Nephron (organoid): Measurements from ENCODE around the gene GRK3.
"Not testable (repeated sequence)": the region's sequence is repeated elsewhere in the genome, so short reads cannot be mapped to it uniquely, and the experiment has no call there.

Source experiments
- H3K27ac Mint-ChIP-seq, 3 experiments: 2 replicates each; pipeline ENCODE4 v1.8.0; 2020; ENCODE audit warnings: mixed read lengths in 3 of 3, mild to moderate bottlenecking in 2 of 3, moderate library complexity in 1 of 3
- H3K27me3 Mint-ChIP-seq: 2 replicates; pipeline ENCODE4 v1.8.0; 2021; ENCODE audit warnings: low read depth, mild to moderate bottlenecking, moderate library complexity, mixed read lengths
- H3K36me3 Mint-ChIP-seq: 2 replicates; pipeline ENCODE4 v1.8.0; 2020; ENCODE audit warnings: low read depth, mixed read lengths
- H3K4me1 Mint-ChIP-seq: 2 replicates; pipeline ENCODE4 v1.8.0; 2020; ENCODE audit warnings: mixed read lengths
- H3K4me3 Mint-ChIP-seq, 3 experiments: 2 replicates each; pipeline ENCODE4 v1.8.0; 2020; ENCODE audit warnings: mild to moderate bottlenecking in 3 of 3, mixed read lengths in 3 of 3, moderate library complexity in 2 of 3
- H3K9me3 Mint-ChIP-seq: 2 replicates; pipeline ENCODE4 v1.8.0; 2020; ENCODE audit warnings: mixed read lengths
- TF ChIP-seq, protein P1 (sequence below), 3 experiments: fragments of 200-600 bp; sonication (generic); IDR thresholded peaks; one replicate each; pipeline ENCODE4 v1.5.0; 2021; ENCODE audit warnings: antibody characterized with exemption in 3 of 3; ENCODE audit not compliant: unreplicated experiment in 3 of 3

The GRK3 gene

DNA sequence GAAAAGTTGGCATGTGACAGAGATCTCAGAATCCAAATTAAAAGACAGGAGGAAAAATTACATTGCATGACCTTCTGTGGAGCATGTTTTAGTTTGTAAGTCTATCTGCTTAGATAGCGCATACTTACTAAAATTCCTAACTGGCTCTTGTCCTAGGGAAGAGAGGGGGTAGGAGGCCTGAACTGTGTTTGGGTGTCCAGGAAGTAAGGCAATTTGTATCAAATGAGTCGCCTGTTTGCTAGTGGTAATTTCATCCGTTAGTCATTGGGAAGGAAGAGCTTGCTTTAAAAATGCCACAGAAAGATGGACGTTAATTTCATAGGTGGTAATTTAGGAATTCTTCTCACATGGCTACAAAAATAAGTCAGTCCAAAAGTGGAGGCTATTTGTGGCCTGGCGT lies 18.5 kb downstream of the GRK3 start:
- peaks cover 6% of the 10 kb centered on the region for H3K27me3 Mint-ChIP-seq
- peaks cover 6% of the 10 kb centered on the region for H3K36me3 Mint-ChIP-seq
- no peak overlapping the region for H3K4me3 Mint-ChIP-seq
- peaks cover 7% of the 10 kb centered on the region for H3K4me1 Mint-ChIP-seq
- H3K27ac Mint-ChIP-seq = no peak overlapping the region
- TF ChIP-seq, protein P1, sequence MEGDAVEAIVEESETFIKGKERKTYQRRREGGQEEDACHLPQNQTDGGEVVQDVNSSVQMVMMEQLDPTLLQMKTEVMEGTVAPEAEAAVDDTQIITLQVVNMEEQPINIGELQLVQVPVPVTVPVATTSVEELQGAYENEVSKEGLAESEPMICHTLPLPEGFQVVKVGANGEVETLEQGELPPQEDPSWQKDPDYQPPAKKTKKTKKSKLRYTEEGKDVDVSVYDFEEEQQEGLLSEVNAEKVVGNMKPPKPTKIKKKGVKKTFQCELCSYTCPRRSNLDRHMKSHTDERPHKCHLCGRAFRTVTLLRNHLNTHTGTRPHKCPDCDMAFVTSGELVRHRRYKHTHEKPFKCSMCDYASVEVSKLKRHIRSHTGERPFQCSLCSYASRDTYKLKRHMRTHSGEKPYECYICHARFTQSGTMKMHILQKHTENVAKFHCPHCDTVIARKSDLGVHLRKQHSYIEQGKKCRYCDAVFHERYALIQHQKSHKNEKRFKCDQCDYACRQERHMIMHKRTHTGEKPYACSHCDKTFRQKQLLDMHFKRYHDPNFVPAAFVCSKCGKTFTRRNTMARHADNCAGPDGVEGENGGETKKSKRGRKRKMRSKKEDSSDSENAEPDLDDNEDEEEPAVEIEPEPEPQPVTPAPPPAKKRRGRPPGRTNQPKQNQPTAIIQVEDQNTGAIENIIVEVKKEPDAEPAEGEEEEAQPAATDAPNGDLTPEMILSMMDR (IDR thresholded peaks at IDR 0.05; ENCODE audit: unreplicated experiment in 3 of 3) = no peak
- no peaks in the 10 kb centered on the region for H3K9me3 Mint-ChIP-seq

DNA sequence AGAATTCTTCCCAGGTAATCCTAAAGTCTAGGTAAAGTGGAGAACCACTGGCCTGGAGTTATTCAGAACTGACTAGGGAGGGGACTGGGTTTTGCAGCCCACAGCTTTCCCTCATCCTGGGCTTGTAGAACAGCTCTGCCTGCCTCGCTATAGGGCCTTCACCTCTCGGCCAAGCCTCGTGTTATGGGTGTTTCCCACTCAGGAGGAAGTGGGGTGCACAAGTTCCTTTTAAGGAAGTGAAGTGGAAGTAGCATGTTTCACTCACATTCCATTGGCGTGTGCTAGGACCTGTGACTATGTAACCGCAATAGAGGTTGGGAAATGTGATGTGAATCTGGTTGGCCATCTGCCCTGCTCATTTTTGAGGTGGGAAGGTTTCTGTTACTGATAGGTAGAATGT lies 20.5 kb downstream of the GRK3 start:
- H3K36me3 Mint-ChIP-seq, H3K9me3 Mint-ChIP-seq, H3K27me3 Mint-ChIP-seq, H3K4me1 Mint-ChIP-seq, H3K4me3 Mint-ChIP-seq, H3K27ac Mint-ChIP-seq: not testable (repeated sequence)

DNA sequence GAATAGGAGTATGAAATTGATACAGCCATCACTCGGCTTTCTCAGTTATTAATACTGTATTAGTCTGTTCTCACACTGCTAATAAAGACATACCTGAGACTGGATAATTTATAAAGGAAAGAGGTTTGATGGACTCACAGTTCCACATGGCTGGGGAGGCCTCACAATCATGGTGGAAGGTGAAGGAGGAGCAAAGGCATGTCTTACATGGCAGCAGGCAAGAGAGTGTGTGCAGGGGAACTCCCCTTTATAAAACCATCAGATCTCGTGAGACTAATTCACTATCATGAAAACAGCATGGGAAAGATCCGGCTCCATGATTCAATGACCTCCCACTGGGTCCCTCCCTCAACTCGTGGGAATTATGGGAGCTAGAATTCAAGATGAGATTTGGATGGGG lies 25.2 kb downstream of the GRK3 start:
- peaks cover 20% of the 10 kb centered on the region for H3K36me3 Mint-ChIP-seq
- not testable (repeated sequence) for H3K4me3 Mint-ChIP-seq, H3K27ac Mint-ChIP-seq, H3K27me3 Mint-ChIP-seq, H3K4me1 Mint-ChIP-seq
- peaks cover 29% of the 10 kb centered on the region for H3K9me3 Mint-ChIP-seq

DNA sequence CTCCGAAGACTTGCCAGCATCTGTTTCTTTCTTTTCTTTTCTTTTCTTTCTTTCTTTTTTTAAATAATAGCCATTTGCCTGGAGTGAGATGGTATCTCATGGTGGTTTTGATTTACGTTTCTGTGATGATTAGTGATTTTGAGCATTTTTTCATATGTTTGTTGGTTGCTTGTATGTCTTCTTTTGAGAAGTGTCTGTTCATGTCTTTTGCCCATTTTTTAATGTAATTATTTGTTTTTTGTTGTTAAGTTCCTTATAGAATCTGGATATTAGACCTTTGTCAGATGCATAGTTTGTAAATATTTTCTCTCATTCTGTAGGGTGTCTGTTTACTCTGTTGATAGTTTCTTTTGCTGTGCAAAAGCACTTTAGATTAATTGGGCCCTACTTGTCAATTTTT lies 28.8 kb downstream of the GRK3 start:
- H3K27ac Mint-ChIP-seq, H3K27me3 Mint-ChIP-seq, H3K4me3 Mint-ChIP-seq, H3K4me1 Mint-ChIP-seq: not testable (repeated sequence)
- Mint-ChIP-seq H3K36me3 (peaks cover 27% of the 10 kb centered on the region), H3K9me3 (peaks cover 33% of the 10 kb centered on the region)

DNA sequence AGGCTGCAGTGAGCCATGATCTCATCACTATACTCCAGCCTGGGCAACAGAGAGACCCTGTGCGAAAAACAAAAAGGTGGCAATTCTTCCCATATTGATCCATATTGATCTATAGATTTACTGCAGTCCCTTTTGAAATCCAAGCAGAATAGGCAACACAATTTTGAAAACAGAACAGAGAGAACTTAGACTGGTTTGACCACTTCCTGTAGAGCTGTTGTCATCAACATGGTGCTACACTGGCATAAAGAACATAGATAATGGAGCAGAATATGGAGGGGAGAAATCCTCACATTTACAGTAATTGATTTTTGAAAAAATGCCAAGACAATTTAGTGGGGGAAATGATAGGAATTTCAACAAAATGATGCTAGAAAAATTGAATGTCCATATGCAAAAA lies 34.1 kb downstream of the GRK3 start:
- H3K27ac Mint-ChIP-seq = no peak overlapping the region

DNA sequence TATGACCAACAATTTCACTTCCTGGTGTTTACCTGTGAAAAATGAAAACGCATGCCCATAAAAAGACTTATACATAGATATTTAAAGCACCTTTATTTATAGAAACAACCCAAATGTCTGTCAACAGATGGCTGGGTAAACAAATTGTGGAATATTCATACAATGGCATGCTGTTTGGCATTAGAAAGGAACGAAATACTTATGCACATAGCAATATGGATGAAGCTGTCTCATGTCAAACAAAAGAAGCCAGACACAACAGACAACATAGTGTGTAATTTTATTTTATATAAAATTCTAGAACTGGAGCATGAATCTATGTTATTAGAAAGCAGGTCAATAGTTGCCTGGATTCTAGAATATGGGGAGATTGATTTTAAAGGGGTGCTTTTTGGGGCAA lies 38.0 kb downstream of the GRK3 start:
- Mint-ChIP-seq H3K27ac (no peak overlapping the region), H3K4me3 (no peak overlapping the region), H3K36me3 (no peaks in the 10 kb centered on the region), H3K9me3 (no peaks in the 10 kb centered on the region), H3K4me1 (no peaks in the 10 kb centered on the region), H3K27me3 (no peaks in the 10 kb centered on the region)
- TF ChIP-seq, protein P1 (IDR thresholded peaks at IDR 0.05; ENCODE audit: unreplicated experiment in 3 of 3) = no peak

More for the DNA sequence above, 34.1 kb downstream of the GRK3 start:
- H3K36me3 Mint-ChIP-seq = peaks cover 14% of the 10 kb centered on the region
- no peaks in the 10 kb centered on the region for H3K4me1 Mint-ChIP-seq
- TF ChIP-seq, protein P1 (IDR thresholded peaks at IDR 0.05; ENCODE audit: unreplicated experiment in 3 of 3) = no peak
- H3K27me3 Mint-ChIP-seq = no peaks in the 10 kb centered on the region
- H3K4me3 Mint-ChIP-seq = no peak overlapping the region
- H3K9me3 Mint-ChIP-seq = peaks cover 11% of the 10 kb centered on the region

DNA sequence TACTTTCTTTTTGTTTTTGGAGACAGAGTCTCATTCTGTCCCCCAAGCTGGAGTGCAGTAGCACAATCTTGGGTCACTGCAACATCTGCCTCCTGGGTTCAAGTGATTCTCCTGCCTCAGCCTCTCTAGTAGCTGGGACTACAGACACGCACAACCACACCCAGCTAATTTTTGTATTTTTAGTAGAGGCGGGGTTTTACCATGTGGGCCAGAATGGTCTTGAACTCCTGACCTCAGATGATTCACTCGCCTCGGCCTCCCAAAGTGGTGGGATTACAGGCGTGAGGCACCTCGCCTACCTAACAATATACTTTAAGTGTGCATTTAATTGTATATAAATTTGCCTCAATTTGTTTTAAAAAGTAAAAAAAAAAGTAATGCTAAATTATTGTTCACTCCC lies 38.4 kb downstream of the GRK3 start:
- Mint-ChIP-seq H3K4me3 (no peak overlapping the region), H3K9me3 (no peaks in the 10 kb centered on the region), H3K27ac (no peak overlapping the region), H3K27me3 (no peaks in the 10 kb centered on the region), H3K36me3 (no peaks in the 10 kb centered on the region), H3K4me1 (no peaks in the 10 kb centered on the region)
- TF ChIP-seq, protein P1 (IDR thresholded peaks at IDR 0.05; ENCODE audit: unreplicated experiment in 3 of 3) = no peak

DNA sequence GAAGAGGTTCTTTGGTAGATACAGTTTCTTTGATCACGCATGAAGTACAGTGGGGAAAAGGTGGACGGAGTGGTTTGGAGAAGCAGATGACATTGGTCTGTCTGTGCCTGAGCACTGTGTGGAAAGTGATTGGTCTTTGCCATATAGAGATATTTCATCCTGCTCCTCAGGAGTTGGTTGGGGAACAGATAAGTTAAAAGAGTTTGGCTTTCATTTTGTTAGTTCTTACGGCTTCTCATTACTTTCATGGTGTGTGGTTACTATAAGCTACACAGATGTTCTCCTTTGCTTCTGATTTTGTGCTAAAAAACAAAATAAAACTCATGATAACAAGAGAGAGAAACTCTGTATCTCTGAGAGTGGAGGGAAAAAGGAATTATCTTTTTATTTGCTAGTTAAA lies 40.7 kb downstream of the GRK3 start:
- not testable (repeated sequence) for H3K36me3 Mint-ChIP-seq, H3K27ac Mint-ChIP-seq, H3K9me3 Mint-ChIP-seq, H3K4me1 Mint-ChIP-seq, H3K27me3 Mint-ChIP-seq, H3K4me3 Mint-ChIP-seq

DNA sequence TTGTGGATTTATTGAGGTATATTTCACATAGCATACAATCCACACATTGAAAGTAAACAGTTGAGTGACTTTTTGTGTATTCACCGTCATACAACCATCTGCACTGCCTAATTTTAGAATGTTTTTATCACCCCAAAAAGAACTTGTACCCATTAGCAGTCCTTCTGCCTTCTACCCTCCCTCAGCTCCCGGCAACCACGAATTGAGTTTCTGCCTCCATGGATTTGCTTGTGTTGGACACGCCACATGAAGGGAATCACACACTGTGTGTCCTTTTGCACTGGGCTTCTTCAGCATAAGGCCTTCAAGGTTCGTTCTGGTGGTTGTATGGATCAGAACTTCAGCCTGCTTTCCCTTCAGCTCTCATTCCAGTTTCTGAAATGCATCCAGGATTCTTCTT lies 41.1 kb downstream of the GRK3 start:
- H3K36me3 Mint-ChIP-seq, H3K4me1 Mint-ChIP-seq, H3K9me3 Mint-ChIP-seq, H3K4me3 Mint-ChIP-seq, H3K27me3 Mint-ChIP-seq, H3K27ac Mint-ChIP-seq: not testable (repeated sequence)

DNA sequence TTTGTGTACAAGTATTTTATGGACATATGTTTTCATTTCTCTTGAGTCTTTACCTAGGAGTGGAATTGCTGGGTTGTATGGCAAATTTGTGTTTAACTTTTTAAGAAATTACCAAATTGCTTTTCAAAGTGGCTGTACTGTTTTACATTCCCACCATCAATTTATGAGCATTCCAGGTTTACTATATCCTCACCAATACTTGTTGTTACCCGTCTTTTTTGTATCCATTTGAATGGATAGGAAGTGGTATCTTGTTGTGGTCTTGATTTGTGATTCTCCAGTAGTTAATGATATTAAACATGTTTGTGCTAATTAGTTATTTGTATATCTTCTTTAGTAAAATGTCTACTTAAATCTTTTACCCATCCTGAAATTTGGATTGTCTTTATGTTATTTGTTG lies 46.8 kb downstream of the GRK3 start:
- peaks cover 15% of the 10 kb centered on the region for H3K4me1 Mint-ChIP-seq
- H3K27me3 Mint-ChIP-seq, H3K4me3 Mint-ChIP-seq, H3K27ac Mint-ChIP-seq: not testable (repeated sequence)
- H3K9me3 Mint-ChIP-seq = peaks cover 11% of the 10 kb centered on the region
- peaks cover 15% of the 10 kb centered on the region for H3K36me3 Mint-ChIP-seq

DNA sequence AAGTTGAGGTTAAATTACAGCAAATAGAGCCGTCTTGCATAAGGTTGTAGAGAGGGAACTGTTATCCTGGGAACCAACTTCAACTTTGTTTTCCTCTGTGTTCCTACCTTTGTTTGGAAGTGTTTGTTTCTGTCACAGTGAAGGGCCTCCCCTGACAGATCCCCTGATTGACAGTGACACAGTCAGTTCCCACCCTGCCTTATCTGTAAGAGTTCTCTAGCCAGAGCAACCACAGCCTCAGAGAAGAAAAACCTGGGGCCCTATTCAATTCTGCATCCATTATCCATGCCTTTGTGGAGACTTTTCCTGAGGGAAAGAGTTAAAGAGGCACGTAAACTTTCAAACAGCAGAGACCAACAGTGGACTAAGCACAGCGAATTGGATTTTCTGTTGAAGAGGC lies 48.7 kb downstream of the GRK3 start:
- not testable (repeated sequence) for H3K27me3 Mint-ChIP-seq, H3K4me3 Mint-ChIP-seq, H3K27ac Mint-ChIP-seq
- H3K4me1 Mint-ChIP-seq = peaks cover 21% of the 10 kb centered on the region
- H3K9me3 Mint-ChIP-seq = peaks cover 11% of the 10 kb centered on the region
- peaks cover 15% of the 10 kb centered on the region for H3K36me3 Mint-ChIP-seq

DNA sequence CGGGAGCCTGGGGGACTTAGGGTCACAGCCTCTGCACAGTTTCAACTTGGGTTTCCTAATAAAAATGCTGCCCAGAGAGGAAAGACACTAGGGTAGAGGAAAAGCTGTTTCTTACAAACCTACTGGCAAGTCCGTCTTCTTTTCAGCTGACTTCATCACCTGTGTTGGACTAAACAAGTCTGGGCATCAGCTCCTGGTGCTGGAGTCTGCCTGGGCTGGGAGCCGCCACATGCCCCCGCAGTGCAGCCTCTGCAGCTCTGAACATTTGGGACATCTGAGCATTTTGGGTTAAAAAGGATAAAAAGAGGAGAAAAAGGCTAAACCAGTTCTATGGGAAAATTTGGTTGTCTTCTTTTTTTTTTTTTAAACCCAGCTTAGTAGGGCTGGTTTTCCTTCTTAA lies 49.1 kb downstream of the GRK3 start:
- H3K4me3 Mint-ChIP-seq, H3K27me3 Mint-ChIP-seq, H3K27ac Mint-ChIP-seq: not testable (repeated sequence)
- peaks cover 11% of the 10 kb centered on the region for H3K9me3 Mint-ChIP-seq
- H3K36me3 Mint-ChIP-seq = peaks cover 15% of the 10 kb centered on the region
- H3K4me1 Mint-ChIP-seq = peaks cover 21% of the 10 kb centered on the region
